Esophagus mucosa (tissue), 1 donor: ENCODE data around the gene PYCR2. TPM values are rescaled to one million over a fixed set of nuclear protein-coding genes. Genes with fewer than 3 reads are reported as not detected.
A peak's percentile ranks its signal among the peaks of the same experiment; 100 is the strongest.
"Not testable (repeated sequence)": the region's sequence is repeated elsewhere in the genome, so short reads cannot be mapped to it uniquely, and the experiment has no call there.

Experiments
- ATAC-seq: fragments of 200-7000 bp; cut with Tn5 transposase; one replicate; pipeline ENCODE4 v1.9.1; 2020
- total RNA-seq: library from RNA; stranded (reverse); gene quantifications from one replicate; pipeline ENCODE4 v1.2.4, GENCODE V29; 2023
- donor health status: DM: yes; HTN: yes; CAD: no.

PYCR2 gene
- total RNA-seq, 1 donor from 2014 or later: 25.7 TPM

- no peak for ATAC-seq
Measured at GRCh38 chr1:225941942-225942222, 17.8 kb upstream of the PYCR2 start.

GRCh38 chr1:225941187-225941941 is 17.3 kb upstream of the PYCR2 start, which contains the start of gene LEFTY2:
TSS of gene LEFTY2 (minus strand) at chr1:225941220. CDS start at chr1:225941140, 80 bp downstream.
- ATAC-seq: no peak

DNA sequence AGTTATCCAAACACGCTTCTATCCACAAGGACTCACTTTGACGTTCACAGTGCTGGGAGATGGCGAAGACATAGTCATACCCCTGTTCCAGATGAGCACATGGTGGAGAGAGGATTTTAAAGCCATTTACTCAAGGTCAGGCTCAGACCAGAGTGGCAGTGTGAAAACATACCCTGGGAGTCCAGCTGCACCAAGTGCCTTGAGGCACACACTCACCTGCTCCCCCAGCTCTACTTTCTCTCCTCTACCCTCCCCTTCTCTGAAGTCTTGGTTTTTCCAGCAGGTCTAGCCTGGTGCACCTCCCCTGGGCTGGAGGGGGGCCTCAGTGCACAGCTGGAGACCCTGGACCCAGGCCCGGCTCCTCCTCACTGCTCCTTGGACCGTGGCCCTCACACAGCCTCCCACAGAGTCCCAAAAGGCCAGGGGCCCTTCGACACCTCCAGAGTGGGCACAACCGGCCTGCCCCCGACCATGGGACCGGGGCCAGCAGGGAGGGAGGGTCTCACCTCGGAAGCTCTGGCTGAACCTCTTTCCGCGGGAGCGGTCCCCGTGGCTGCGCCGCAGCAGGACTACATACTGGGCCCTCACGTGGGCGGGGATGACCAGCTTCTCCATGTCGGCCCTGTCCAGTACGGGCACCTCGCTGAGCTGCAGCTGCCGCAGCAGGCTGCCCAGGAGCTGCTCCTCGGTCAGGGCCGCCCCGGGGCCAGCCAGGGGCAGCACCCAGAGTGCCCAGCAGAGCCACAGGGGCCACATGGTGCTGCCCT is 16.5 kb upstream of the PYCR2 start:
- no peak for ATAC-seq

GRCh38 chr1:225939939-225940310 is 15.9 kb upstream of the PYCR2 start:
- ATAC-seq: not testable (repeated sequence)

DNA sequence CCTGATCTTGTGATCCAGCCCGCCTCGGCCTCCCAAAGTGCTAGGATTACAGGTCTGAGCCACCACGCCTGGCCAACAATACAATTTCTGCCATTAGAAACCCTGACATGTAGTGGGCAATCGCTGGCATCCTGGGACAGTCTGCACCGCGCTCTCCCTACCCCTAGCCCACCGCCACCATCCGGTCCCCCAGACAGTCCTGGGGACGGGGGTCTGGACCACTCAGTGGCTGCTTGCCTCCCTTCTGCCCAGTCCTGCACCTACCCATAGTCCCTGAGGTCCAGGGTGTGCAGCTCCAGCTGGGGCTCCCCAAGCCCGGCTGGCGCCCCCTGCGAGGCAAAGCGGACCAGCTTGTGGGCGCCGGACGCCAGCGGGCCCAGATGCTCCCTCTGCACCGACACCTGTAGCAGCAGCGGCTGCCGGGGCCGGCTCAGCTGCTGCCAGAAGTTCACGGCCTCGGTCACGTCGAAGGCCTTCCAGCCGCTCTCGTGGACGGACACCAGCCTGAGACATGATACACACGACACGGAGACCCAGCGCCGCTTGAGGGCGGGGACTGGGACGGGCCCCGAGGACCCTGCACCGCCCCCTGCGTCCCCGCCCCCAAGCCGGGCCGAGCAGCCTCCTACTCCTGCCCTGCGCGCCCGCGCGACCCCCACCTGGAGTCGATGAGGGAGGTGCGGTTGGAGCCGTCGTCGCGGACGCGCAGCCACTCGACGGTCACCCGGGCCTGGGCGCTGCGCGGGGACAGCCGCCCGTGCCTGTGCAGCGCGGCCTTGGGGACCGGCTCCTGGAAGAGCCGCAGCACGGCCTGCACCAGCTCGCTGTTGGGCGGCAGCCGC is 15.3 kb upstream of the PYCR2 start:
- peak; percentile 28 for ATAC-seq

GRCh38 chr1:225937048-225937968 is 13.3 kb upstream of the PYCR2 start:
- no peak for ATAC-seq

DNA sequence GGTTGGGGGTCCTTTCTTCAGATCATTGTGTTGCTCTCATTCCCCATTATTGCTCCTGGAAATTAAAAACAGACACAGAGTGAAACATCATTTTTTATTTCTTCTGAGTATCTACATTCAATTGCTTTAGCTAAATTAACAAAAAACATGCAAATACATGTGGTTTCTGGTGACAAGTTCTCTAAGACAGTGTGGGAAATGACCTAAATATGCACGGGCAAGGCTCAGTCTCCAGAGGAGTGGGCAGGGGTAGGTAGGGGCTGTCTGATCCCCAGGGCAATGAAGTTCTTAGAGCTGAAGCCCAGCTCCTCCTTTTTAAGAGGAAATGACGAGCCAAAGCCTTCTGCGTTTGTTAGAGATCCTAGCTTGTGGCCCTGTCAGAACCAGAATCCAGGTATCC is 12.5 kb upstream of the PYCR2 start:
- no peak for ATAC-seq

DNA sequence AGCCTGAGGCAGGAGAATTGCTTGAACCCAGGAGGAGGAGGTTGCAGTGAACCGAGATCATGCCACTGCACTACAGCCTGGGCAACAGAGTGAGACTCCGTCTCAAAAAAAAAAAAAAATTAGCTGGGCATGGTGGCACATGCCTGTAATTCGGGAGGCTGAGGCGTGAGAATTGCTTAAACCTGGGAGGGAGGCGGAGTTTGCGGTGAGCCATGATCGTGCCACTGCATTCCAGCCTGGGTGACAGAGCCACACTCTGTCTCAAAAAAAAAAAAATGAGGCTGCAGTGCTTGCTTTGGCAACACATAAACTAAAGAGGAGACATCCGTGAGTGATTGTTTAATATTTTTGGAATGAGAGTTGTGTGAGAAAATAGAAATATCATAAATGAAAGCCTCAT is 12.0 kb upstream of the PYCR2 start:
- ATAC-seq: peak; percentile 52

- no peak for ATAC-seq
Measured at GRCh38 chr1:225934711-225935110, 10.7 kb upstream of the PYCR2 start.

DNA sequence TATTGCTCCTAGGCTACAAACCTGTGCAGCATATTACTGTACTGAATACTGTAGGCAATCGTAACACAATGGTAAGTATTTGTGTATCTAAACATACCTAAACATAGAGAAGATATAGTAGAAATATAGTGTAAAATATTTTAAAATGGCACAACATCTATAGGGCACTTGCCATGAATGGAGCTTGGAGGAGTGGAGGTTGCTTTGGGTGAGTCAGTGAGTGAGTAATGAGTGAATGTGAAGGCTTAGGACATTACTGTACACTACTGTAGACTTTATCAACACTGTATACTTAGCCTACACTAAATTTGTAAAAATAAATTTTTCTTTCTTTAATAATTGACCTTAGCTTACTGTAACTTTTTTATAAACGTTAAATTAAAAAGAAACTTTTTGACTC is 9.0 kb upstream of the PYCR2 start:
- peak; percentile 54 for ATAC-seq

DNA sequence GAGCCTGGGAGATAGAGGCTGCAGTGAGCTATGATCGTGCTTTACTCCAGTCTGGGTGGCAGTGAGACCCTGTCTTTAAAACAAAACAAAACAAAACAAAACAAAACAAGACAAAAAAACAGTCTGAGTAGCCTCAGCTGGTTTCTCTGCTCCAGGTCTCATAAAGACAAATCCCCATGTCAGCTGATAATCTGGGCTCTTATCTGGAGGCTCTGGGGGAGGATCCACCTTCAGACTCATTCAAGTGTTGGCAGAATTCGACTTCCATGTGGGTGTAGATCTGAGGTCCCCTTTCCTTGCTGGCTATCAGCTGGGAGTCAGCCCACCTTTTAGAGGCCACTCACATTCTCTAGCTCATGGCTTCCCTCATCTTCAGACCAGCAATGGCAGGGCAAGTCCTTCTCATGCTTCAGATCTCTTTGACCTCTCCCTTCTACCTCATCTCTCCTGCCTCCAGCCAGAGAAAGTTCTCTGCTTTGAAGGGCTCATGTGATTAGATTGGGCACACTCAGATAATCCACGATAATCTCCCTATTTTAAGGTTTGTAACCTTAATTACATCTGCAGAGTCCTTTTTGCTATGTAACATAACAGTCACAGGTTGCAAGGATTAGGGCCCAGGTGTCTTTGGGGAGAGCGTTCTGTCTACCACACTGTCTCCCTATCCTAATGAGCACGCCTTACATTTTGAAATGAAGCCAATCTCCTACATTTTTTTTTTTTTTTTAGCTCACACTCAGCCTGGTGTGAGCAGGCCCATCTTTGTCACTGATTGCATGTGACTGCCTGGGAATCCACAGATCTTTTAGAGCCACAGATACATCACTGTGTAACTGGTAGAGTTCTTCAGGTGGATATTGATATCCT is 7.5 kb upstream of the PYCR2 start:
- no peak for ATAC-seq

GRCh38 chr1:225930566-225930965 is 6.5 kb upstream of the PYCR2 start:
- no peak for ATAC-seq

GRCh38 chr1:225929462-225929861 is 5.4 kb upstream of the PYCR2 start:
- ATAC-seq: not testable (repeated sequence)

DNA sequence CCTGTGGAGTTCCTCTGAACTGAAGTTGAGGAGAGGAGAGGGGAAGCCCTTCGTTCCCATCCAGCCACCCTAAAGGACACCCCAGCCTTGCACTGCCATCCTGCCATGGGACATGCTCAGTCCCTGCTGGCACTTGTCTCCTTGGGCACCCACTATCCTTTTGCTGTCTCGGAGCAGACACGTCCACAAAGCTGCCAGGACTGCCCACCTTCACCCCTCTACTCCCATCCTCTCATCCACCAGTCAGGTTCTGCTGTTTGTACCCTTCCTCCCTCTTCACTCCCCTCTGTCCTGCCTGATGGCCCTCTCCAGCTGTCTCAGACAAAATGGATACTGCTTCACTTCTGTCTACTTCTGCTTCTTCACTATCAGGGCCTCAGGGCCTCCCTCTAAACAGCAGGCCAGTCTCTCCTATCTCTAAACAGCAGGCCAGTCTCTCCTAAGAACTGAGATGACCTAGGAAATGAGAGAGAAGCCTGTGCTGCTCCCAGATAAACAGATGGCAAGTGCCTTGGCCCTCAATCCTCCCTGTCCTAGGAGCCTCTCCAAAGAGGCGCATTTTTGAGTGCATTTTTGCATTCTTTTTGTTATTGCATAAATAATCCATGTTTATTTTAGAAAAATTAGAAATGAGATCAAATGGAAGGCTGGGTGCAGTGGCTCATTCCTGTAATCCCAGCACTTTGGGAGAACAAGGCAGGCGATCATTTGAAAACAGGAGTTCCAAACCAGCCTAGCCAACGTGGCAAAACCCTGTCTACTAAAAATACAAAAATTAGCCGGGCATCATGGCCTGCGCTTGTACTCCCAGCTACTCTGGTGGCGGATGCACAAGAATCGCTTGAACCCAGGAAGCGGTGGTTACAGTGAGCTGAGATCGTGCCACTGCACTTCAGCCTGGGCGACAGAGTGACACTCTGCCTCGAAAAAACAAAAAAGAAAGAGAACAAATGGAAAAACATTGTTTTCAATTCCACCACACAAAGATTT is 4.4 kb upstream of the PYCR2 start:
- no peak for ATAC-seq

DNA sequence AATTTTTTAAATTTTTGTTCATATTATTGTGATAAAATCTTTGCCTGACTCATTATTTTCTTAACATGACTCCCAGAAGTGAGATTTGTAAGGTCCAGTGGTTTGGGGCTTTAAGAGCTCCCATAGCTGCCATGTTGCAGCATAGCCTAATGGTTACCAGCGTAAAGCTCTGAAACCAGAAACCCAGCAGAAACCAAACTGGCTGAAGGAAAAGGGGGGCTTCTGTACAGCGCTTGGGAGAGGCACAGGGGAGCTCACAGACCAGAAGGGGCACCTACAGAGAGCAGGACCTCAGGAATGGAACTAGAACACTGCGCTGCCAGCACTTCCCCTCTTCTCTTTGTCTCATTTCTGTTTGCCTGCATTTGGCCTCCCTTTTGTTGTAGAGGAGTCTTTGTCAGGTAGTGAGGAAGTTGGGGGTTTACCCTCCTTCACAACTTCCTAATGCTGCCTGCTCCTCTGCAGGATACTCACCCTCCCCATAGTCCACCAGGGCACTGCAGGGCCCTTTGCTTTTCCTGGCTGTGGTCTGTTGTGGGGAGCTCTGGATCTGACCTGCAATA is 2.6 kb upstream of the PYCR2 start:
- no peak for ATAC-seq

GRCh38 chr1:225923381-225923691 is 714 bp downstream of the PYCR2 start:
- no peak for ATAC-seq

DNA sequence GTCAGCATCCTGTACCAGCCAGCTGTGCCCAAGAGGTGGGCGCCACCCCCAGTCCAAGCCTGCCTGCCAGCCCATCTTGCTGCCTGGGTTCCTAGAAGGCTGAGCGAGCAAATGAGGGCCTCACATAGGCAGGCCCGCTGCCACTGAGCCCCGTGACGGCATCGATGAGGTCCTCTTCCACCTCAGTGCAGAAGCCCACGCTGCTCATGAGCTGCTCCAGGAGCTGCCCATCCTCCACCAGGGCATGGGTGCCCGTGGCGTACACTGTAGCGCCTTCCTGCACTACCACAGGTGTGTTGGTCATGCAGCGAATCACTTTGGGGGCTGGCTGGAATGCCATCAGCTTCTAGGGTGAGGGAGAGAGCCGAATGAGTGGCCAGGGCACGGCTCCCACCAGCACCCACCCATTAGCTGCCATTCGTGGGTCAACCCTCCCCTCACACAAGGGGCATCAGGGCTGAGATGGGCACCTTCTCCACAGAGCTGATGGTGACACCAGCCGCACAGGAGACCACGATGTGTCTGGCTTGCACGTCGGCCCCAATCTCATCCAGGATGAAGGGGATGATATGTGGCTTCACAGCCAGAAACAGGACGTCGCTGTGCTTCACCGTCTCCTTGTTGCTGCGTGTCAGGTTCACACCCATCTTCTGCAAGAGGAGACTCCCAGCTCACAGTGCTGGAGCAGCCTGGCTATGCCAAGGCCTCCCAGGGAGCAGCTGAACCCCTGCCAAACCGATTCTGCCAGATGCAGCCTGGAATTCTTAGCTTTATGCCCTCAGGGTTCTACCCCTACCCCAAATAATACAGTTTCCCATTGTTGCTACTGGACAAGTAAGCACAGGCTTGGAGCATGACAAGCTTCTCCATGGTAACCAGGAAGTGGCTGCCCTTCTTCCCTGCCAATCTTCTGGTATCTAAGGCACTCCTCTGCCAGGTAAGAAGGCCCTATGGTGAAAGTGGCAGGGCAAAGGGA is 2.0 kb downstream of the PYCR2 start:
- ATAC-seq: peak; percentile 82

- ATAC-seq: peak; percentile 8
Measured at GRCh38 chr1:225919906-225920305, 4.1 kb downstream of the PYCR2 start.
